Liver (tissue), 9 donors: Measurements from ENCODE around the gene WNT10A. TPM values are rescaled to one million over a fixed set of nuclear protein-coding genes. Genes with fewer than 3 reads are reported as not detected.

Experiments used
- DNase-seq: peaks from one replicate; pipeline ENCODE4 v3.0.0-alpha.2; 2017; ENCODE audit warnings: low spot score
- H3K27ac ChIP-seq, 2 donors: one replicate each; pipeline ENCODE4 v1.7.0; 2013; ENCODE audit warnings: inconsistent platforms in 2 of 2, low read length in 2 of 2, control low read depth in 1 of 2, low read depth in 1 of 2, mild to moderate bottlenecking in 1 of 2
- H3K27me3 ChIP-seq, 4 donors: one replicate each; pipeline versions ENCODE4 v1.6.1 to v1.7.0; 2013; ENCODE audit warnings: low read length in 3 of 4, inconsistent platforms in 1 of 4, mild to moderate bottlenecking in 1 of 4, moderate library complexity in 1 of 4; ENCODE audit not compliant: control insufficient read depth in 4 of 4, insufficient read depth in 4 of 4
- H3K36me3 ChIP-seq, 4 donors: one replicate each; pipeline versions ENCODE4 v1.6.1 to v1.7.0; 2013; ENCODE audit warnings: low read length in 3 of 4, mild to moderate bottlenecking in 3 of 4, low read depth in 1 of 4, moderate library complexity in 1 of 4; ENCODE audit not compliant: control insufficient read depth in 4 of 4, insufficient read depth in 3 of 4
- H3K4me1 ChIP-seq, 4 donors: one replicate each; pipeline versions ENCODE4 v1.6.1 to v1.7.0; 2013; ENCODE audit warnings: low read length in 3 of 4, mild to moderate bottlenecking in 3 of 4, moderate library complexity in 1 of 4; ENCODE audit not compliant: control insufficient read depth in 4 of 4, insufficient read depth in 4 of 4
- H3K4me3 ChIP-seq, 3 donors: one replicate each; pipeline versions ENCODE4 v1.6.1 to v1.7.0; 2013; ENCODE audit warnings: low read length in 3 of 3, control low read depth in 1 of 3, low read depth in 1 of 3, mild to moderate bottlenecking in 1 of 3
- H3K9ac ChIP-seq, 2 donors: one replicate each; pipeline ENCODE4 v1.7.0; 2013; ENCODE audit warnings: low read length in 2 of 2, mild to moderate bottlenecking in 2 of 2, moderate library complexity in 2 of 2, control low read depth in 1 of 2, low read depth in 1 of 2
- H3K9me3 ChIP-seq, 4 donors: one replicate each; pipeline versions ENCODE4 v1.6.1 to v1.7.0; 2013; ENCODE audit warnings: low read length in 3 of 4; ENCODE audit not compliant: control insufficient read depth in 4 of 4
- ATF3 ChIP-seq: IDR thresholded peaks from 2 replicates; pipeline ENCODE4 v1.6.1; 2016; ENCODE audit warnings: antibody characterized with exemption
- CTCF ChIP-seq: fragments of 150-350 bp; IDR thresholded peaks from 2 replicates; pipeline ENCODE4 v1.5.1; 2017; ENCODE audit warnings: improper control_type of control experiment, low read depth, low read length; ENCODE audit not compliant: missing input control
- EGR1 ChIP-seq, 2 donors: IDR thresholded peaks; 2 replicates each; pipeline ENCODE4 v1.6.1; 2016 to 2018; ENCODE audit warnings: antibody characterized with exemption in 2 of 2, low read depth in 2 of 2
- FOXA1 ChIP-seq: IDR thresholded peaks from 2 replicates; pipeline ENCODE4 v1.6.1; 2016; ENCODE audit warnings: antibody characterized with exemption
- FOXA2 ChIP-seq: IDR thresholded peaks from 2 replicates; pipeline ENCODE4 v1.6.1; 2016; ENCODE audit warnings: antibody characterized with exemption
- GABPA ChIP-seq, 2 donors: IDR thresholded peaks in 1 of 2; conservative IDR thresholded peaks in 1 of 2; 2 replicates each; pipeline ENCODE4 v1.6.1; 2016; ENCODE audit warnings: antibody characterized with exemption in 2 of 2, mild to moderate bottlenecking in 1 of 2, moderate library complexity in 1 of 2
- HNF4A ChIP-seq, 2 donors: conservative IDR thresholded peaks; 2 replicates each; pipeline ENCODE4 v1.6.1; 2016; ENCODE audit warnings: antibody characterized with exemption in 2 of 2, mild to moderate bottlenecking in 2 of 2
- HNF4G ChIP-seq: IDR thresholded peaks from 2 replicates; pipeline ENCODE4 v1.6.1; 2016; ENCODE audit warnings: antibody characterized with exemption
- JUND ChIP-seq, 2 donors: IDR thresholded peaks; 2 replicates each; pipeline ENCODE4 v1.6.1; 2016; ENCODE audit warnings: antibody characterized with exemption in 2 of 2
- MAX ChIP-seq: IDR thresholded peaks from 2 replicates; pipeline ENCODE4 v1.6.1; 2016; ENCODE audit warnings: antibody characterized with exemption
- NR2F2 ChIP-seq: IDR thresholded peaks from 2 replicates; pipeline ENCODE4 v1.6.1; 2016; ENCODE audit warnings: antibody characterized with exemption
- RAD21 ChIP-seq, 2 donors: IDR thresholded peaks; 2 replicates each; pipeline ENCODE4 v1.6.1; 2016; ENCODE audit warnings: antibody characterized with exemption in 2 of 2, mild to moderate bottlenecking in 2 of 2
- REST ChIP-seq: IDR thresholded peaks from 2 replicates; pipeline ENCODE4 v1.6.1; 2016; ENCODE audit warnings: antibody characterized with exemption, mild to moderate bottlenecking
- RXRA ChIP-seq, 2 donors: IDR thresholded peaks; 2 replicates each; pipeline ENCODE4 v1.6.1; 2017 to 2018; ENCODE audit warnings: antibody characterized with exemption in 2 of 2, mild to moderate bottlenecking in 1 of 2
- SP1 ChIP-seq: IDR thresholded peaks from 2 replicates; pipeline ENCODE4 v1.6.1; 2018; ENCODE audit warnings: antibody characterized with exemption, mild to moderate bottlenecking
- TAF1 ChIP-seq: conservative IDR thresholded peaks from 2 replicates; pipeline ENCODE4 v1.6.1; 2016; ENCODE audit warnings: antibody characterized with exemption, mild to moderate bottlenecking
- YY1 ChIP-seq: IDR thresholded peaks from 2 replicates; pipeline ENCODE4 v1.6.1; 2016; ENCODE audit warnings: antibody characterized with exemption, mild to moderate bottlenecking
- ZBTB33 ChIP-seq: IDR thresholded peaks from 2 replicates; pipeline ENCODE4 v1.6.1; 2016; ENCODE audit warnings: antibody characterized with exemption
- WGBS: extraction: QIAGEN DNeasy Blood & Tissue Kit; methylation state at CpG from one replicate; pipeline ENCODE4 v1.1.7; 2013; 5-methylcytosine and 5-hydroxymethylcytosine counted together
- polyA plus RNA-seq, 2 donors: library from polyadenylated mRNA; stranded (reverse) in 1 of 2; unstranded in 1 of 2; fragments of 200-250 nt in 1 of 2; fragments of >200 nt in 1 of 2; fragmentation: Nextera tagmentation in 1 of 2; extraction: Ambion mirVana in 1 of 2; gene quantifications; one replicate each; pipeline versions ENCODE4 v1.2.1 to v1.2.3, GENCODE V29; 2013 to 2015
- total RNA-seq, 2 donors: library from RNA; depleted of rRNA; stranded (reverse); fragments of >200 nt; gene quantifications; one replicate each; pipeline ENCODE4 v1.2.3, GENCODE V29; 2014
- donor health status: healthy.
- donor health status: healthy.
- donor health status: healthy.
- donor health status: healthy.
- donor health status: healthy.

The WNT10A gene
- total and polyA plus RNA-seq, 4 donors: 0.01 to 0.08 (median 0.05) TPM; not detected in 1

GRCh38 chr2:218833023-218833609 is 47.5 kb upstream of the WNT10A start:
- 82% methylated on average over 4 of the region's 4 CpGs for WGBS
- Histone ChIP-seq H3K36me3 (no peaks in the 10 kb centered on the region), H3K9me3 (peaks cover 0 to 4% (median 0%) of the 10 kb centered on the region in 4 donors), H3K4me3 (no peak overlapping the region), H3K4me1 (no peaks in the 10 kb centered on the region), H3K9ac (no peak overlapping the region), H3K27ac (no peak overlapping the region), H3K27me3 (no peaks in the 10 kb centered on the region)
- DNase-seq: no peak
- TF ChIP-seq FOXA2 (no peak), RAD21 (IDR thresholded peaks at IDR 0.05) (no peak), JUND (IDR thresholded peaks at IDR 0.05) (no peak), GABPA (IDR thresholded peaks at IDR 0.05 in 1 of 2, conservative IDR thresholded peaks at IDR 0.05 in 1 of 2) (no peak), ZBTB33 (no peak), CTCF (no peak), MAX (no peak), SP1 (no peak), HNF4A (conservative IDR thresholded peaks at IDR 0.05) (no peak), RXRA (IDR thresholded peaks at IDR 0.05) (no peak), TAF1 (no peak), NR2F2 (no peak), FOXA1 (no peak), YY1 (no peak), HNF4G (no peak), REST (no peak), ATF3 (no peak), EGR1 (IDR thresholded peaks at IDR 0.05; ENCODE audit: low read depth in 2 of 2) (no peak)
